Keratinocyte (primary cell): ENCODE results near the gene ATOH1. TPM values are rescaled to one million over a fixed set of nuclear protein-coding genes. Genes with fewer than 3 reads are reported as not detected.

Source experiments
- DNase-seq: peaks from one replicate; pipeline ENCODE4 v3.0.0-alpha.2; 2011; ENCODE audit warnings: low read depth, missing footprints, low spot score
- FAIRE-seq: peaks from 2 replicates; lab custom pipeline; 2011; peaks lifted over from hg19 to GRCh38; lab: Jason Lieb, UNC
- H2AFZ ChIP-seq: 2 replicates; pipeline ENCODE4 v1.6.0; 2012; ENCODE audit warnings: low read length, control low read depth, inconsistent platforms; ENCODE audit not compliant: control insufficient read depth
- H3K27ac ChIP-seq: 2 replicates; pipeline ENCODE4 v1.5.1; 2011; ENCODE audit warnings: low read length; ENCODE audit not compliant: control insufficient read depth, insufficient read depth
- H3K27me3 ChIP-seq: 3 replicates; pipeline ENCODE4 v1.6.0; 2011; ENCODE audit warnings: low read length; ENCODE audit not compliant: control insufficient read depth, insufficient read depth; ENCODE audit errors: extremely low read depth
- H3K36me3 ChIP-seq, 2 experiments: 2 replicates in 1 of 2; 3 replicates in 1 of 2; pipeline ENCODE4 v1.5.1; 2011; ENCODE audit warnings: low read length in 2 of 2, mild to moderate bottlenecking in 1 of 2; ENCODE audit not compliant: control insufficient read depth in 2 of 2, insufficient read depth in 2 of 2; ENCODE audit errors: extremely low read depth in 1 of 2
- H3K4me1 ChIP-seq: 3 replicates; pipeline ENCODE4 v1.5.1; 2011; ENCODE audit warnings: low read length; ENCODE audit not compliant: control insufficient read depth, insufficient read depth; ENCODE audit errors: extremely low read depth
- H3K4me2 ChIP-seq: 3 replicates; pipeline ENCODE4 v1.6.0; 2011; ENCODE audit warnings: low read depth, low read length; ENCODE audit not compliant: control insufficient read depth, insufficient read depth; ENCODE audit errors: extremely low read depth
- H3K4me3 ChIP-seq, 3 experiments: fragments of 200-600 bp in 1 of 3; sonication (generic) in 1 of 3; 2 replicates in 2 of 3; 3 replicates in 1 of 3; pipeline ENCODE4 v1.5.1; 2011 to 2016; ENCODE audit warnings: low read length in 3 of 3, mild to moderate bottlenecking in 3 of 3, control low read depth in 2 of 3, inconsistent platforms in 1 of 3, low read depth in 1 of 3, mixed read lengths in 1 of 3, mixed run types in 1 of 3, moderate library complexity in 1 of 3; ENCODE audit not compliant: control insufficient read depth in 2 of 3, insufficient read depth in 2 of 3; ENCODE audit errors: extremely low read depth in 1 of 3
- H3K79me2 ChIP-seq: 2 replicates; pipeline ENCODE4 v1.6.0; 2012; ENCODE audit warnings: low read length; ENCODE audit not compliant: control insufficient read depth, insufficient read depth
- H3K9ac ChIP-seq: 3 replicates; pipeline ENCODE4 v1.6.0; 2011; ENCODE audit warnings: low read length; ENCODE audit not compliant: control insufficient read depth, insufficient read depth; ENCODE audit errors: extremely low read depth
- H3K9me1 ChIP-seq: 3 replicates; pipeline ENCODE4 v1.6.0; 2011; ENCODE audit warnings: low read length; ENCODE audit not compliant: control insufficient read depth, insufficient read depth; ENCODE audit errors: extremely low read depth
- H3K9me3 ChIP-seq: 2 replicates; pipeline ENCODE4 v1.5.1; 2012; ENCODE audit warnings: low read depth, low read length; ENCODE audit not compliant: control insufficient read depth
- H4K20me1 ChIP-seq: 3 replicates; pipeline ENCODE4 v1.6.0; 2011; ENCODE audit warnings: low read length; ENCODE audit not compliant: control insufficient read depth, insufficient read depth; ENCODE audit errors: extremely low read depth
- CTCF ChIP-seq, 3 experiments: IDR thresholded peaks in 1 of 3; conservative IDR thresholded peaks in 1 of 3; optimal IDR thresholded peaks in 1 of 3; 2 replicates in 2 of 3; 3 replicates in 1 of 3; pipeline versions ENCODE3 to v1.5.1; 2011; ENCODE audit warnings: low read length in 3 of 3, mild to moderate bottlenecking in 3 of 3, moderate library complexity in 2 of 3, control low read depth in 1 of 3, inconsistent platforms in 1 of 3; ENCODE audit not compliant: insufficient read depth in 2 of 3; ENCODE audit errors: extremely low read depth in 1 of 3
- EZH2 ChIP-seq: IDR thresholded peaks from one replicate; pipeline ENCODE4 v1.6.1; 2012; ENCODE audit warnings: inconsistent platforms, mild to moderate bottlenecking, low read length, moderate library complexity
- dilution Hi-C: fragments of 300-500 bp; cut with MboI; formaldehyde crosslinking; loops from one replicate; pipeline ENCODE4 v1.7.0; 2020; ENCODE audit warnings: low sequenced_read_pairs; ENCODE audit not compliant: extremely low pct_ligation_motif_present
- polyA plus RNA-seq, 5 experiments: library from polyadenylated mRNA; depleted of rRNA in 3 of 5; stranded (reverse) in 3 of 5; stranded (forward) in 1 of 5; unstranded in 1 of 5; fragments of >200 nt; gene quantifications; 1 replicate in 1 of 5; 2 replicates in 3 of 5; 3 replicates in 1 of 5; pipeline versions ENCODE4 v1.2.1 to v1.2.3, GENCODE V29; 2011 to 2012; ENCODE audit warnings: missing spikeins in 2 of 5, low read depth in 1 of 5, low replicate concordance in 1 of 5

The ATOH1 gene
- polyA plus RNA-seq, 1 donor (not counting 4 experiments of a cell fraction or from before 2014, with no cell fraction given): not detected

- no peak overlapping the region for H3K27ac ChIP-seq
- H3K9me3 ChIP-seq: no peaks in the 10 kb centered on the region
- FAIRE-seq (no peak), DNase-seq (no peak)
- H3K9me1 ChIP-seq: no peaks in the 10 kb centered on the region
- no peak overlapping the region for H3K4me3 ChIP-seq
- no peak overlapping the region for H2AFZ ChIP-seq
- no peak overlapping the region for H3K9ac ChIP-seq
- H4K20me1 ChIP-seq: no peaks in the 10 kb centered on the region
- no peak for TF ChIP-seq EZH2
- TF ChIP-seq CTCF (optimal IDR thresholded peaks at IDR 0.05 in 1 of 3, IDR thresholded peaks at IDR 0.05 in 1 of 3, conservative IDR thresholded peaks at IDR 0.05 in 1 of 3; ENCODE audit: extremely low read depth in 1 of 3, insufficient read depth in 2 of 3, low read length in 3 of 3): no peak
- H3K4me2 ChIP-seq: no peak overlapping the region
- dilution Hi-C loops: no loop called here
- H3K79me2 ChIP-seq: no peaks in the 10 kb centered on the region
- H3K4me1 ChIP-seq: no peaks in the 10 kb centered on the region
- no peaks in the 10 kb centered on the region for H3K36me3 ChIP-seq
- peaks cover 4% of the 10 kb centered on the region for H3K27me3 ChIP-seq
Observed at GRCh38 chr4:93813092-93813491, 15.5 kb upstream of the ATOH1 start.

GRCh38 chr4:93814141-93814540 is 14.4 kb upstream of the ATOH1 start:
- FAIRE-seq: no peak
- H3K27me3 ChIP-seq: peaks cover 4% of the 10 kb centered on the region

More at GRCh38 chr4:93814141-93814540, 14.4 kb upstream of the ATOH1 start:
- H3K4me3 ChIP-seq: no peak overlapping the region
- no peak overlapping the region for H2AFZ ChIP-seq
- no peaks in the 10 kb centered on the region for H3K36me3 ChIP-seq
- dilution Hi-C loops: no loop called here
- no peaks in the 10 kb centered on the region for H4K20me1 ChIP-seq
- no peak for TF ChIP-seq EZH2
- TF ChIP-seq CTCF (optimal IDR thresholded peaks at IDR 0.05 in 1 of 3, IDR thresholded peaks at IDR 0.05 in 1 of 3, conservative IDR thresholded peaks at IDR 0.05 in 1 of 3; ENCODE audit: extremely low read depth in 1 of 3, insufficient read depth in 2 of 3, low read length in 3 of 3): no peak
- no peak overlapping the region for H3K27ac ChIP-seq
- no peak overlapping the region for H3K9ac ChIP-seq
- H3K79me2 ChIP-seq: no peaks in the 10 kb centered on the region
- no peaks in the 10 kb centered on the region for H3K9me3 ChIP-seq
- H3K4me2 ChIP-seq: no peak overlapping the region
- no peaks in the 10 kb centered on the region for H3K4me1 ChIP-seq
- DNase-seq: no peak
- no peaks in the 10 kb centered on the region for H3K9me1 ChIP-seq
